Endothelial cell of umbilical vein (primary cell): ENCODE measurements around the gene OR14K1. TPM values are rescaled to one million over a fixed set of nuclear protein-coding genes. Genes with fewer than 3 reads are reported as not detected.
"Not testable (repeated sequence)": the region's sequence is repeated elsewhere in the genome, so short reads cannot be mapped to it uniquely, and the experiment has no call there.

Source experiments
- BruUV-seq: library from RNA; stranded (reverse); fragments of 400-500 nt; replicated peaks from 2 replicates; lab custom pipeline; 2021; lab: Mats Ljungman, UMichigan
- CTCF ChIA-PET: fragments of 300-600, 350-600 bp; sonication (Branson Sonifier 250); formaldehyde crosslinking; loops from one replicate; lab custom pipeline; 2021; ENCODE audit warnings: antibody characterized with exemption, inconsistent platforms; lab: Charles Lee
- POLR2A ChIA-PET: fragments of 300-600, 350-600 bp; sonication (Branson Sonifier 250); formaldehyde crosslinking; loops from one replicate; lab custom pipeline; 2021; ENCODE audit warnings: antibody characterized with exemption, inconsistent platforms; lab: Charles Lee
- DNase-seq: peaks from one replicate; pipeline ENCODE4 v3.0.0-alpha.2; 2011; ENCODE audit warnings: low read depth, low spot score
- FAIRE-seq: peaks from 2 replicates; lab custom pipeline; 2011; peaks lifted over from hg19 to GRCh38; lab: Jason Lieb, UNC
- H2AFZ ChIP-seq: 2 replicates; pipeline ENCODE4 v1.6.0; 2012; ENCODE audit warnings: low read depth, low read length, control low read depth, inconsistent platforms
- H3K27ac ChIP-seq: 2 replicates; pipeline ENCODE4 v1.5.1; 2011; ENCODE audit warnings: low read depth, mild to moderate bottlenecking, control low read depth, low read length, moderate library complexity; ENCODE audit not compliant: insufficient read depth
- H3K27me3 ChIP-seq, 2 experiments: 2 replicates each; pipeline versions ENCODE4 v1.6.0 to v1.6.1; 2011; ENCODE audit warnings: low read length in 2 of 2, mixed read lengths in 1 of 2; ENCODE audit not compliant: control insufficient read depth in 2 of 2, insufficient read depth in 2 of 2
- H3K36me3 ChIP-seq, 2 experiments: 2 replicates in 1 of 2; 3 replicates in 1 of 2; pipeline ENCODE4 v1.5.1; 2011; ENCODE audit warnings: low read length in 2 of 2, mild to moderate bottlenecking in 1 of 2, moderate library complexity in 1 of 2; ENCODE audit not compliant: control insufficient read depth in 2 of 2, insufficient read depth in 2 of 2; ENCODE audit errors: extremely low read depth in 1 of 2
- H3K4me1 ChIP-seq: 3 replicates; pipeline ENCODE4 v1.5.1; 2011; ENCODE audit warnings: mild to moderate bottlenecking, low read length; ENCODE audit not compliant: control insufficient read depth, insufficient read depth; ENCODE audit errors: extremely low read depth
- H3K4me2 ChIP-seq: 2 replicates; pipeline ENCODE4 v1.6.1; 2011; ENCODE audit warnings: low read length, control low read depth, mixed read lengths; ENCODE audit not compliant: insufficient read depth
- H3K4me3 ChIP-seq, 3 experiments: fragments of 200-600 bp in 1 of 3; sonication (generic), shearing (Covaris generic) in 1 of 3; replicated peaks in 1 of 3; 2 replicates each; pipeline ENCODE4 v1.5.1; 2011 to 2016; ENCODE audit warnings: control low read depth in 3 of 3, low read length in 3 of 3, mild to moderate bottlenecking in 2 of 3, inconsistent platforms in 1 of 3, low read depth in 1 of 3, moderate library complexity in 1 of 3; ENCODE audit not compliant: insufficient read depth in 1 of 3
- H3K79me2 ChIP-seq: 2 replicates; pipeline ENCODE4 v1.6.0; 2012; ENCODE audit warnings: low read length, inconsistent platforms; ENCODE audit not compliant: control insufficient read depth, insufficient read depth
- H3K9ac ChIP-seq: replicated peaks from 2 replicates; pipeline ENCODE3; 2011; ENCODE audit warnings: low read length, control low read depth; ENCODE audit not compliant: insufficient read depth; ENCODE audit errors: extremely low read depth
- H3K9me1 ChIP-seq: replicated peaks from 3 replicates; pipeline ENCODE4 v1.6.0; 2011; ENCODE audit warnings: mild to moderate bottlenecking, low read length; ENCODE audit not compliant: control insufficient read depth, insufficient read depth; ENCODE audit errors: extremely low read depth
- H3K9me3 ChIP-seq: replicated peaks from 2 replicates; pipeline ENCODE4 v1.5.1; 2012; ENCODE audit warnings: low read length, inconsistent platforms; ENCODE audit not compliant: control insufficient read depth, insufficient read depth
- H4K20me1 ChIP-seq: replicated peaks from 2 replicates; pipeline ENCODE3; 2011; ENCODE audit warnings: mild to moderate bottlenecking, low read length; ENCODE audit not compliant: control insufficient read depth, insufficient read depth; ENCODE audit errors: extremely low read depth
- CTCF ChIP-seq, 2 donors: IDR thresholded peaks; 1 replicate in 1 of 2; 2 replicates in 1 of 2; pipeline ENCODE4 v1.5.1; 2011; ENCODE audit warnings: low read length in 2 of 2, mild to moderate bottlenecking in 2 of 2, moderate library complexity in 2 of 2, control low read depth in 1 of 2, inconsistent platforms in 1 of 2, low read depth in 1 of 2; ENCODE audit not compliant: insufficient read depth in 1 of 2; ENCODE audit errors: extremely low read depth in 1 of 2
- EZH2 ChIP-seq: IDR thresholded peaks from 2 replicates; pipeline ENCODE4 v1.6.1; 2012; ENCODE audit warnings: borderline replicate concordance, low read depth, mild to moderate bottlenecking, moderate library complexity, low read length, inconsistent platforms; ENCODE audit not compliant: severe bottlenecking
- FOS ChIP-seq: IDR thresholded peaks from 2 replicates; pipeline ENCODE4 v1.6.1; 2011; ENCODE audit warnings: mild to moderate bottlenecking, low read length, moderate library complexity, borderline replicate concordance; ENCODE audit not compliant: insufficient read depth
- GATA2 ChIP-seq: IDR thresholded peaks from 2 replicates; pipeline ENCODE4 v1.7.0; 2011; ENCODE audit warnings: low read depth, mild to moderate bottlenecking, moderate library complexity, mixed read lengths, low read length; ENCODE audit not compliant: insufficient read length, insufficient read depth
- JUN ChIP-seq: IDR thresholded peaks from 2 replicates; pipeline ENCODE4 v1.6.1; 2011; ENCODE audit warnings: borderline replicate concordance, low read depth; ENCODE audit not compliant: insufficient read length, insufficient read depth
- MAX ChIP-seq: IDR thresholded peaks from 2 replicates; pipeline ENCODE4 v1.6.1; 2011; ENCODE audit not compliant: insufficient read depth, insufficient read length
- MYC ChIP-seq: IDR thresholded peaks from one replicate; pipeline ENCODE4 v1.6.1; 2011; ENCODE audit warnings: mild to moderate bottlenecking, low read depth, low read length
- POLR2A ChIP-seq: IDR thresholded peaks from 2 replicates; pipeline ENCODE4 v1.6.1; 2012; ENCODE audit warnings: low read depth, mild to moderate bottlenecking, control low read depth, low read length
- POLR2AphosphoS5 ChIP-seq: IDR thresholded peaks from 2 replicates; pipeline ENCODE4 v1.6.1; 2012; ENCODE audit warnings: low read depth, mild to moderate bottlenecking, control low read depth, low read length, moderate library complexity; ENCODE audit not compliant: insufficient read depth
- dilution Hi-C: fragments of 300-500 bp; cut with MboI; formaldehyde crosslinking; loops from one replicate; pipeline ENCODE4 v1.15.0; 2019; ENCODE audit warnings: low sequenced_read_pairs; ENCODE audit not compliant: extremely low pct_ligation_motif_present
- intact Hi-C: fragments of 100-400 bp; cut with micrococcal nuclease; formaldehyde crosslinking; loops from one replicate; pipeline ENCODE4 v1.10.0; 2022
- polyA plus RNA-seq, 4 experiments: library from polyadenylated mRNA; depleted of rRNA in 3 of 4; stranded (reverse) in 3 of 4; unstranded in 1 of 4; fragments of >200 nt; gene quantifications; 2 replicates each; pipeline versions ENCODE4 v1.2.1 to v1.2.3, GENCODE V29; 2011 to 2012; ENCODE audit warnings: missing spikeins in 1 of 4
- total RNA-seq: library from RNA; stranded (reverse); gene quantifications from 2 replicates; pipeline ENCODE4 v1.2.3, GENCODE V29; 2021

OR14K1 gene
- total and polyA plus RNA-seq, 2 donors (not counting 3 experiments of a cell fraction or from before 2014, with no cell fraction given), result not detected

- FAIRE-seq, result no peak
- Histone ChIP-seq H3K4me1 (no peaks in the 10 kb centered on the region), H3K9me3 (no peaks in the 10 kb centered on the region), H2AFZ (no peak overlapping the region), H3K79me2 (no peaks in the 10 kb centered on the region), H3K4me2 (no peak overlapping the region), H3K9me1 (no peaks in the 10 kb centered on the region), H3K4me3 (no peak overlapping the region), H3K9ac (no peak overlapping the region), H3K27ac (no peak overlapping the region), H3K27me3 (no peaks in the 10 kb centered on the region), H3K36me3 (no peaks in the 10 kb centered on the region), H4K20me1 (no peaks in the 10 kb centered on the region)
- DNase-seq, result no peak
- ChIA-PET CTCF (no interaction called here), POLR2A (no interaction called here)
- intact Hi-C loops (no loop called here), dilution Hi-C loops (no loop called here)
- BruUV-seq, result no TSS peak
- TF ChIP-seq MYC (no peak), POLR2A (no peak), CTCF (IDR thresholded peaks at IDR 0.05; ENCODE audit: extremely low read depth in 1 of 2, insufficient read depth in 1 of 2, low read depth in 1 of 2, low read length in 2 of 2) (no peak), EZH2 (no peak), GATA2 (no peak), POLR2AphosphoS5 (no peak), FOS (no peak), MAX (no peak), JUN (no peak)
These were observed 37.1 kb upstream of the OR14K1 start for GRCh38 chr1:247701338-247701737.

GRCh38 chr1:247710681-247711080 lies 27.7 kb upstream of the OR14K1 start:
- FAIRE-seq, H3K9me3 ChIP-seq, H3K9ac ChIP-seq, H3K4me3 ChIP-seq, H3K27me3 ChIP-seq, H3K36me3 ChIP-seq, dilution Hi-C loops, POLR2A ChIA-PET, CTCF ChIA-PET, H2AFZ ChIP-seq, H3K4me1 ChIP-seq, DNase-seq, H3K27ac ChIP-seq, H3K9me1 ChIP-seq, H3K79me2 ChIP-seq, H4K20me1 ChIP-seq, H3K4me2 ChIP-seq, BruUV-seq, intact Hi-C loops: not testable (repeated sequence)
